KMS-11 (cell line): ENCODE measurements around the gene TBL1Y.

Source experiments
- H2AFZ ChIP-seq: fragments of 200-600 bp; sonication (generic); 2 replicates; pipeline ENCODE4 v1.6.1; 2016; ENCODE audit warnings: antibody characterized with exemption, mixed run types, low read depth
- H3K27ac ChIP-seq: fragments of 200-600 bp; sonication (generic); 2 replicates; pipeline ENCODE4 v1.6.1; 2016; ENCODE audit warnings: mild to moderate bottlenecking, mixed run types
- H3K27me3 ChIP-seq: fragments of 200-600 bp; sonication (generic); 2 replicates; pipeline ENCODE4 v1.6.1; 2017; ENCODE audit warnings: mild to moderate bottlenecking, low read depth, mixed run types, moderate library complexity; ENCODE audit not compliant: insufficient read depth
- H3K36me3 ChIP-seq: fragments of 200-600 bp; sonication (generic); 2 replicates; pipeline ENCODE4 v1.6.1; 2017; ENCODE audit warnings: mild to moderate bottlenecking, mixed run types; ENCODE audit not compliant: insufficient read depth
- H3K4me1 ChIP-seq: fragments of 200-600 bp; sonication (generic); 2 replicates; pipeline ENCODE4 v1.6.1; 2016; ENCODE audit warnings: mild to moderate bottlenecking, low read depth, mixed run types; ENCODE audit not compliant: poor library complexity, severe bottlenecking
- H3K4me2 ChIP-seq: fragments of 200-600 bp; sonication (generic); 2 replicates; pipeline ENCODE4 v1.7.0; 2016; ENCODE audit warnings: mild to moderate bottlenecking, mixed run types
- H3K4me3 ChIP-seq: fragments of 200-600 bp; sonication (generic); IDR thresholded peaks from 2 replicates; pipeline ENCODE4 v1.6.1; 2017; ENCODE audit warnings: low read depth, low read length, mixed read lengths; ENCODE audit not compliant: insufficient read depth
- H3K79me2 ChIP-seq: fragments of 200-600 bp; sonication (generic); 2 replicates; pipeline ENCODE4 v1.6.1; 2016; ENCODE audit warnings: low read depth, mixed run types; ENCODE audit not compliant: insufficient read depth
- H3K9ac ChIP-seq: fragments of 200-600 bp; sonication (generic); 2 replicates; pipeline ENCODE4 v1.6.1; 2016; ENCODE audit warnings: mild to moderate bottlenecking, mixed run types
- H4K20me1 ChIP-seq: fragments of 200-600 bp; sonication (generic); 2 replicates; pipeline ENCODE4 v1.6.1; 2016; ENCODE audit warnings: mild to moderate bottlenecking, mixed run types; ENCODE audit not compliant: insufficient read depth
- CTCF ChIP-seq: fragments of 200-600 bp; sonication (generic); conservative IDR thresholded peaks from 2 replicates; pipeline ENCODE4 v1.6.1; 2017; ENCODE audit warnings: low read depth, mild to moderate bottlenecking, antibody characterized with exemption, low read length, moderate library complexity, mixed read lengths

TBL1Y gene

GRCh38 chrY:6964732-6965131 lies 54.2 kb downstream of the TBL1Y start:
- no peaks in the 10 kb centered on the region for H4K20me1 ChIP-seq
- H3K27ac ChIP-seq = no peak overlapping the region
- no peak overlapping the region for H2AFZ ChIP-seq
- H3K4me3 ChIP-seq = no peak overlapping the region
- H3K4me1 ChIP-seq = no peaks in the 10 kb centered on the region
- no peak for TF ChIP-seq CTCF
- H3K4me2 ChIP-seq = no peak overlapping the region
- no peaks in the 10 kb centered on the region for H3K27me3 ChIP-seq
- H3K9ac ChIP-seq = no peak overlapping the region
- no peaks in the 10 kb centered on the region for H3K79me2 ChIP-seq
- no peaks in the 10 kb centered on the region for H3K36me3 ChIP-seq

- Histone ChIP-seq H3K27me3 (no peaks in the 10 kb centered on the region), H4K20me1 (no peaks in the 10 kb centered on the region), H3K27ac (no peak overlapping the region), H3K9ac (no peak overlapping the region), H3K79me2 (no peaks in the 10 kb centered on the region), H3K36me3 (no peaks in the 10 kb centered on the region), H3K4me2 (no peak overlapping the region), H3K4me3 (no peak overlapping the region), H2AFZ (no peak overlapping the region), H3K4me1 (no peaks in the 10 kb centered on the region)
- no peak for TF ChIP-seq CTCF
Observed at GRCh38 chrY:6966521-6966920, 56.0 kb downstream of the TBL1Y start.

DNA sequence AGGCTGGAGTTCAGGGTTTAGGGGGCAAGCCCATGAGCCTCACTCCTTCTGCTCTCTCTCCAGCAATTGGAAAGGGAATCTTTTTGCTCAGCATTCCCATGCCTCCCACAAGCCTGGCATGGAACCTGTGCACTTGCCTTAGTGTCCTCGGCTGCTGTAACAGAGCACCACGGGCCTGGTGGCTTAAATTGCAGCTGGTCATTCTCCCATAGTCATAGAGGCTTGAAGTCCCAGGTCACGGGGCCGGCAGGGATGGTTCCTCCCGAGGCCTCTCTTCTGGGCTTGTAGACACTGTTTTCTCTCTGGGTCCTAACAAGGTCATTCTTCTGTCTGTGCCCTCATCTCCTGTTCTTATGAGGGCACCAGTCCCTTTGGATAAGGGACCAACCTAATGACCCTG lies 57.2 kb downstream of the TBL1Y start:
- H3K79me2 ChIP-seq = no peaks in the 10 kb centered on the region
- no peaks in the 10 kb centered on the region for H3K27me3 ChIP-seq
- no peaks in the 10 kb centered on the region for H4K20me1 ChIP-seq
- no peak overlapping the region for H3K4me3 ChIP-seq
- no peak for TF ChIP-seq CTCF
- H3K9ac ChIP-seq = no peak overlapping the region
- H3K36me3 ChIP-seq = no peaks in the 10 kb centered on the region
- no peak overlapping the region for H3K27ac ChIP-seq
- H3K4me1 ChIP-seq = no peaks in the 10 kb centered on the region
- no peak overlapping the region for H3K4me2 ChIP-seq
- no peak overlapping the region for H2AFZ ChIP-seq

DNA sequence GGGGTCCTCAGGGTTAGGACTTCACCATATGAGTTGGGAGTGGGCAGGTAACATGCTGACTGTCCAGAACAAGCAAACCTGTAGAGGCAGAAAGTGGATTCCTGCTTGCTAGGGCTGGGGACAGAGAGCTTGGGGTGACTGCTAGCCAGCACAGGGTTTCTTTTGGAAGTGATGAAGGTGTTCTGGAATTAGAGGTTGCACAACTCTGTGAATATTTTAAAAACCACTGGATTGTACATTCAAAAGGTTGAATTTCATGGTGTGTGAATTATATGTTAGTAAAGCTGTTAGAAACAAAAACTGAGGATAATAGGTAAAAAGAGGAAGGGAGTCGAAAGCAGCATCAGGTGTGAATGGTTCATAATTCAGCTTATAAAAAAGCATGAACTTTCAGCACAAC lies 57.7 kb downstream of the TBL1Y start:
- Histone ChIP-seq H3K4me2 (no peak overlapping the region), H3K4me3 (no peak overlapping the region), H3K9ac (no peak overlapping the region), H3K36me3 (no peaks in the 10 kb centered on the region), H3K4me1 (no peaks in the 10 kb centered on the region), H2AFZ (no peak overlapping the region), H4K20me1 (no peaks in the 10 kb centered on the region), H3K79me2 (no peaks in the 10 kb centered on the region), H3K27ac (no peak overlapping the region), H3K27me3 (no peaks in the 10 kb centered on the region)
- TF ChIP-seq CTCF = no peak
